A549 (cell line): ENCODE measurements around the gene ADARB1. TPM values are rescaled to one million over a fixed set of nuclear protein-coding genes. Genes with fewer than 3 reads are reported as not detected.

ENCODE experiments used
- ATAC-seq, 2 experiments: fragments of 200-7000 bp in 1 of 2; fragments of >200 bp in 1 of 2; cut with Nextera tagmentation in 1 of 2; cut with Tn5 transposase in 1 of 2; 3 replicates each; pipeline versions ENCODE4 v1.8.0 to v1.9.1; 2018 to 2020; ENCODE audit warnings: mild to moderate bottlenecking in 1 of 2, moderate library complexity in 1 of 2
- CTCF ChIA-PET: fragments of 300-600 bp; sonication (Branson Sonifier 250); formaldehyde crosslinking; extraction: SDS; loops from one replicate; lab custom pipeline; 2021; ENCODE audit warnings: antibody characterized with exemption, inconsistent platforms; lab: Yijun Ruan, JAX
- POLR2A ChIA-PET: fragments of 350-600 bp; formaldehyde crosslinking; extraction: SDS; loops from one replicate; lab custom pipeline; 2021; ENCODE audit warnings: antibody characterized with exemption, inconsistent platforms; lab: Yijun Ruan, JAX
- DNase-seq, 2 experiments: peaks; one replicate each; pipeline versions ENCODE4 v3.0.0 to v3.0.0-alpha.2; 2011 to 2016; ENCODE audit warnings: low read depth in 1 of 2, low spot score in 1 of 2
- FAIRE-seq: peaks from 2 replicates; lab custom pipeline; 2011; peaks lifted over from hg19 to GRCh38; lab: Jason Lieb, UNC
- H3K27ac ChIP-seq, 2 experiments: fragments of >200 bp; sonication (Bioruptor Twin); formaldehyde crosslinking; 3 replicates each; pipeline ENCODE4 v1.5.1; 2016 to 2017
- H3K4me1 ChIP-seq: fragments of >200 bp; sonication (Bioruptor Twin); formaldehyde crosslinking; 3 replicates; pipeline ENCODE4 v1.6.1; 2016
- H3K4me2 ChIP-seq: fragments of >200 bp; sonication (Bioruptor Twin); formaldehyde crosslinking; 3 replicates; pipeline ENCODE4 v1.6.1; 2016
- H3K4me3 ChIP-seq: fragments of >200 bp; sonication (Bioruptor Twin); formaldehyde crosslinking; 3 replicates; pipeline ENCODE4 v1.5.1; 2016
- H3K9me3 ChIP-seq: fragments of >200 bp; sonication (Bioruptor Twin); formaldehyde crosslinking; 3 replicates; pipeline ENCODE4 v1.6.1; 2016
- BHLHE40 ChIP-seq: IDR thresholded peaks from 2 replicates; pipeline ENCODE4 v1.6.1; 2012; ENCODE audit warnings: low read depth, low read length, inconsistent platforms
- CBX2 ChIP-seq: fragments of 200-600 bp; sonication (generic); IDR thresholded peaks from 2 replicates; pipeline ENCODE4 v1.6.1; 2016; ENCODE audit warnings: low read depth, mild to moderate bottlenecking, borderline replicate concordance
- CTCF ChIP-seq: fragments of >200 bp; sonication (Bioruptor Twin); formaldehyde crosslinking; IDR thresholded peaks from 3 replicates; pipeline ENCODE4 v1.5.1; 2016
- EHMT2 ChIP-seq: fragments of 200-600 bp; sonication (generic); IDR thresholded peaks from 2 replicates; pipeline ENCODE4 v1.6.1; 2016; ENCODE audit warnings: antibody characterized with exemption, low read depth, mild to moderate bottlenecking, moderate library complexity
- FOSB ChIP-seq: fragments of 250-450 bp; sonication (Bioruptor Pico); IDR thresholded peaks from 2 replicates; pipeline ENCODE4 v1.5.0; 2020; ENCODE audit warnings: mild to moderate bottlenecking, moderate library complexity
- FOSL2 ChIP-seq, 2 experiments: fragments of 450-650 bp in 1 of 2; fragments of >200 bp in 1 of 2; sonication (Bioruptor Twin) in 1 of 2; formaldehyde crosslinking; IDR thresholded peaks; 2 replicates each; pipeline versions ENCODE4 v1.5.0 to v1.6.1; 2016 to 2020; ENCODE audit warnings: mild to moderate bottlenecking in 1 of 2, moderate library complexity in 1 of 2
- FOXS1 ChIP-seq: fragments of 250-450 bp; sonication (Bioruptor Pico); IDR thresholded peaks from 2 replicates; pipeline ENCODE4 v1.5.0; 2020; ENCODE audit warnings: mild to moderate bottlenecking, moderate library complexity
- GATA3 ChIP-seq: IDR thresholded peaks from 2 replicates; pipeline ENCODE4 v1.6.1; 2012; ENCODE audit warnings: borderline replicate concordance
- HOXA7 ChIP-seq: fragments of 250-450 bp; sonication (Bioruptor Pico); IDR thresholded peaks from 2 replicates; pipeline ENCODE4 v1.5.0; 2020; ENCODE audit warnings: mild to moderate bottlenecking, moderate library complexity
- HOXB13 ChIP-seq: fragments of 250-450 bp; sonication (Bioruptor Pico); IDR thresholded peaks from 2 replicates; pipeline ENCODE4 v1.5.0; 2020; ENCODE audit warnings: low read depth, mild to moderate bottlenecking, moderate library complexity
- JUNB ChIP-seq: fragments of >200 bp; sonication (Bioruptor Twin); formaldehyde crosslinking; IDR thresholded peaks from 2 replicates; pipeline ENCODE4 v1.6.1; 2016
- KDM1A ChIP-seq: fragments of 200-600 bp; sonication (generic); IDR thresholded peaks from 2 replicates; pipeline ENCODE4 v1.6.1; 2016; ENCODE audit warnings: low read depth, mild to moderate bottlenecking
- MAFK ChIP-seq: fragments of 450-650 bp; IDR thresholded peaks from 2 replicates; pipeline ENCODE4 v1.6.1; 2014; ENCODE audit not compliant: partially characterized antibody
- MYC ChIP-seq: IDR thresholded peaks from 2 replicates; pipeline ENCODE4 v1.6.1; 2012; ENCODE audit warnings: mild to moderate bottlenecking, inconsistent platforms, low read length, improper control_type of control experiment, borderline replicate concordance
- NFE2L2 ChIP-seq: fragments of 150-350 bp; conservative IDR thresholded peaks from 2 replicates; pipeline ENCODE4 v1.6.1; 2014; ENCODE audit warnings: low read length
- POLR2A ChIP-seq: IDR thresholded peaks from 2 replicates; pipeline ENCODE4 v1.6.1; 2012; ENCODE audit warnings: mild to moderate bottlenecking, low read length
- RFX5 ChIP-seq: fragments of 450-650 bp; IDR thresholded peaks from 2 replicates; pipeline ENCODE4 v1.7.1; 2014; ENCODE audit warnings: antibody characterized with exemption, mild to moderate bottlenecking, moderate library complexity
- WGBS: methylation state at CpG from one replicate; pipeline ENCODE4 v1.1.6; 2017; ENCODE audit errors: missing lambda C conversion rate; 5-methylcytosine and 5-hydroxymethylcytosine counted together
- polyA plus RNA-seq, 4 experiments: library from polyadenylated mRNA; depleted of rRNA in 3 of 4; stranded (reverse); fragments of >200 nt; fragmentation: RNase III in 1 of 4; extraction: RNeasy Plus Mini Kit Qiagen cat#74134 plus additional on column Dnase treatment in 1 of 4; gene quantifications; 2 replicates in 3 of 4; 3 replicates in 1 of 4; pipeline ENCODE4 v1.2.3, GENCODE V29; 2011 to 2017
- TF ChIP-seq, protein P1 (sequence below): fragments of 450-650 bp; IDR thresholded peaks from 2 replicates; pipeline ENCODE4 v1.6.1; 2014; ENCODE audit warnings: antibody characterized with exemption

The ADARB1 gene
- polyA plus RNA-seq, 2 of the 4 experiments (the other 2 are of a cell fraction), result 3.2 to 5.7 TPM

DNA sequence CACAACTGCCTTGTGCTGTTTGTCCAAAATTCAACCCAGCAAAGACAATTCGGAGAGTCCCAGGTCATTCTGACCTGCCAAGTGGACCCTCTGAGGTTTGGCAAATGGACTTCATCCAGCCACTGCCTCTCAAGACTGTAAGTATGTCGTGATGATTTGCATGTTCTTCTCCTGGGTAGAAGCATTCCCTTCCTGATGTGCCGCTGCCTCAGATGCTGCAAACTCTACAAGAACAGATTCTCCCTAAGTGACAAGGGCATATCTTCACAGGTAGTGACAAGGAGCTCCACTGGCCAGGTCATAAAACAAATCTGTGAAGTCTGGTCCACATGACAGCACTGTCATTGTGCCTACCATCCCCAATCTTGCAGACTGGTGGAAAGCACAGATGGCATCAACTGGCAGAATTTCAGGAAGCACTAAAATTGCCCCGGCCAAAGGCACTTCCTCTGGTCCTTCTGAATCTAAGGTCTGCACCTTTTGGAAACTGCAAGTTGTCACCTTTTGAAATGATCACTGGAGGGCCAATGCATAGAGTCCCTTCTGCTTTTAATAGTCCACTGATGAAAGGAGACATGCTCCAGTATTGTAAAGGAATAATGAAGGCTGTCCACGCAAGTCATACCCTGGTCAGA is 185.9 kb downstream of the ADARB1 start (continued):
- no peak for TF ChIP-seq FOSB (CRISPR knock-in tag)
- TF ChIP-seq, protein P1, sequence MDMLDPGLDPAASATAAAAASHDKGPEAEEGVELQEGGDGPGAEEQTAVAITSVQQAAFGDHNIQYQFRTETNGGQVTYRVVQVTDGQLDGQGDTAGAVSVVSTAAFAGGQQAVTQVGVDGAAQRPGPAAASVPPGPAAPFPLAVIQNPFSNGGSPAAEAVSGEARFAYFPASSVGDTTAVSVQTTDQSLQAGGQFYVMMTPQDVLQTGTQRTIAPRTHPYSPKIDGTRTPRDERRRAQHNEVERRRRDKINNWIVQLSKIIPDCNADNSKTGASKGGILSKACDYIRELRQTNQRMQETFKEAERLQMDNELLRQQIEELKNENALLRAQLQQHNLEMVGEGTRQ, result no peak

- WGBS, result 91% methylated on average over 10 of the region's 10 CpGs
- H3K4me3 ChIP-seq, result no peak overlapping the region
- H3K4me2 ChIP-seq, result no peak overlapping the region
- no peak for ATAC-seq
- TF ChIP-seq FOSL2 (IDR thresholded peaks at IDR 0.05), result no peak
- TF ChIP-seq FOSL2 (CRISPR knock-in tag; IDR thresholded peaks at IDR 0.05), result no peak
- no peak for TF ChIP-seq BHLHE40
- TF ChIP-seq NFE2L2, result no peak
- TF ChIP-seq HOXB13 (CRISPR knock-in tag), result no peak
- no peak for TF ChIP-seq MAFK
- TF ChIP-seq, protein P1, result no peak
- TF ChIP-seq, all 56 proteins: peak for 0
- no peak for FAIRE-seq
- H3K9me3 ChIP-seq, result no peaks in the 10 kb centered on the region
- ChIA-PET POLR2A (no interaction called here), CTCF (interaction anchor here (1.9 kb wide), 1 partner anchor 121 kb away, joined by 5 read pairs; no protein-coding TSS in a partner anchor)
- DNase-seq, result no peak
- no peak overlapping the region for H3K27ac ChIP-seq
- H3K4me1 ChIP-seq, result 0 out of 3 replicates have a peak, but pooled peaks cover 4% of the 10 kb centered on the region
Measured at GRCh38 chr21:45261093-45261492, 186.7 kb downstream of the ADARB1 start.

DNA sequence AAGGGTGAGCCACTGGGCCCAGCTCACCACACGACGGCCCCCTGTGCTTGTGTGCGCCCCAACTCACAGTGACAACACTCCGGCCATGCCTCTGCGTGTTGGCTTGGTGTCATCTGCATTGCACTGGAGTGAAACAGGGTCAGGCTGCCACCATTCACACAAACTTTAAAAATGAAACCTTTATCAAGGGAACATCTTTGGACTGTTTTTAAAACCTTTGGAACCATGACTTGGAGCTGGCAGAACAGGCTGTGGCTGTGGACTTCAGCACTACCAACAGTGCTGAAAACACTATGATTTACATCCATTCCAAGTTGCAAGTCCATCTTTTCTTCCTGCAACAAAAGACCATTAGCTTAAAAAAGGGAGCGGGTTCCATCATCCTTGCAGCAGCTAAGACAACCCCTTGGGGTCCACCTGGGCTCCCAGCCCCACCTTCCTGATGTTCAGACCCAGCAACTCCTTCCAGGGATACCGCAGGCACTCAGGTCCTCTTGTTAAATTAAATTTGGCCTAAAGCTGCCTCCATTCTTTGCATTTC is 187.7 kb downstream of the ADARB1 start:
- FAIRE-seq, result no peak
- no peak for ATAC-seq
- no peak overlapping the region for H3K4me3 ChIP-seq
- no peak overlapping the region for H3K27ac ChIP-seq
- DNase-seq, result no peak
- CTCF ChIA-PET, result interaction anchor here (0.9 to 1.3 kb wide), 2 partner anchors 10 to 121 kb away, joined by 5 to 8 read pairs; no protein-coding TSS in a partner anchor
- H3K4me1 ChIP-seq, result 0 out of 3 replicates have a peak, but pooled peaks cover 4% of the 10 kb centered on the region
- POLR2A ChIA-PET, result no interaction called here
- H3K9me3 ChIP-seq, result no peaks in the 10 kb centered on the region
- WGBS, result 89% methylated on average over 7 of the region's 7 CpGs
- TF ChIP-seq CTCF (no peak), FOXS1 (CRISPR knock-in tag) (no peak), JUNB (no peak), HOXA7 (CRISPR knock-in tag) (no peak), RFX5 (no peak), BHLHE40 (no peak), EHMT2 (no peak), MAFK (no peak), POLR2A (no peak), MYC (no peak), KDM1A (no peak), CBX2 (no peak), FOSB (CRISPR knock-in tag) (no peak), GATA3 (no peak)
- H3K4me2 ChIP-seq, result no peak overlapping the region
